Measurements from ENCODE around the gene RCBTB1. TPM values are rescaled to one million over a fixed set of nuclear protein-coding genes. Genes with fewer than 3 reads are reported as not detected.

Gene RCBTB1
- total RNA-seq, 3 donors from 2014 or later (not counting 1 experiment from before 2014, with no cell fraction given), result 19.7 to 28.5 (median 28.4) TPM

DNA sequence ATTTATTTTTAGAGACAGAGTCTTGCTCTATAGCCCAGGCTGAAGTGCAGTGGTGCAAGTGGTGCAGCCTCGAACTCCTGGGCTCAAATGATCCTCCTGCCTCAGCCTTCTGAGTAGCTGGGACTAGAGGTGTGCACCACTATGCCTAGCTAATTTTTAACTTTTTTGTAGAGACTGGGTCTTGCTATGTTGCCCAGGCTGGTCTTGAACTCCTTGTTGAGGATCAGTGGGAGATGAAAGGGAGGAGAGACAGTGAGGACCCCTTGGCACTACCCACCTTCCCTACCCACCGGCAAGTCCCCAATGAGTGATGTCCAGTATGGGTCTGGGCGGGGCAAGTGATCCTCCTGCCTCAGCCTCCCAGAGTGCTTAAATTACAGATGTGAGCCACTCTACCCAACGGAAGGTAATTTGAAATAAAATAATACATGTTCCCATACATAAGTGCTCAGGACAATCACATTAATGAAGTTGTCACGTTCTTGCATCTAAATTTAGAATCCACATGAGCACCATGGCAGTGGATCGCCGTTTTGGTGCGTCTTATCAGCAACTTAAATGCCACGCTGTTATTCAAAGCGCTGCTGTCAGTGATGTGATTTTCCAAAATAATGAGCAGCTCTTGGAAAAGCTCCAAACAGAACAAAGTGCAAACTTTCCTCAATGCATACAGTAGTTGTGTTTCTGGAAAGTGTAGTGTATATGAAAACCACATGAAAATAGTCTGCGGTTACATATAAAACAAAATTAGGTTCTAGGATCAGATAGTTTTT, 37.0 kb upstream of the RCBTB1 start:
- Mint-ChIP-seq H3K4me3 (no peak overlapping the region), H3K27ac (no peak overlapping the region), H3K27me3 (ENCODE audit: low read depth in 2 of 2) (no peaks in the 10 kb centered on the region), H3K4me1 (peaks cover 0 to 5% of the 10 kb centered on the region in 2 donors), H3K36me3 (no peaks in the 10 kb centered on the region), H3K9me3 (no peaks in the 10 kb centered on the region)
- TF ChIP-seq, protein P1, sequence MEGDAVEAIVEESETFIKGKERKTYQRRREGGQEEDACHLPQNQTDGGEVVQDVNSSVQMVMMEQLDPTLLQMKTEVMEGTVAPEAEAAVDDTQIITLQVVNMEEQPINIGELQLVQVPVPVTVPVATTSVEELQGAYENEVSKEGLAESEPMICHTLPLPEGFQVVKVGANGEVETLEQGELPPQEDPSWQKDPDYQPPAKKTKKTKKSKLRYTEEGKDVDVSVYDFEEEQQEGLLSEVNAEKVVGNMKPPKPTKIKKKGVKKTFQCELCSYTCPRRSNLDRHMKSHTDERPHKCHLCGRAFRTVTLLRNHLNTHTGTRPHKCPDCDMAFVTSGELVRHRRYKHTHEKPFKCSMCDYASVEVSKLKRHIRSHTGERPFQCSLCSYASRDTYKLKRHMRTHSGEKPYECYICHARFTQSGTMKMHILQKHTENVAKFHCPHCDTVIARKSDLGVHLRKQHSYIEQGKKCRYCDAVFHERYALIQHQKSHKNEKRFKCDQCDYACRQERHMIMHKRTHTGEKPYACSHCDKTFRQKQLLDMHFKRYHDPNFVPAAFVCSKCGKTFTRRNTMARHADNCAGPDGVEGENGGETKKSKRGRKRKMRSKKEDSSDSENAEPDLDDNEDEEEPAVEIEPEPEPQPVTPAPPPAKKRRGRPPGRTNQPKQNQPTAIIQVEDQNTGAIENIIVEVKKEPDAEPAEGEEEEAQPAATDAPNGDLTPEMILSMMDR (IDR thresholded peaks at IDR 0.05), result no peak
- no peak for ATAC-seq
- Histone ChIP-seq H3K27me3 (ENCODE audit: control insufficient read depth, insufficient read depth, low read length) (no peaks in the 10 kb centered on the region), H3K9me3 (ENCODE audit: control insufficient read depth, insufficient read depth, low read length) (no peaks in the 10 kb centered on the region), H3K4me1 (ENCODE audit: control insufficient read depth, insufficient read depth, low read length) (no peaks in the 10 kb centered on the region), H3K4me3 (ENCODE audit: low read length) (no peak overlapping the region), H3K27ac (ENCODE audit: low read length) (no peak overlapping the region), H3K36me3 (ENCODE audit: control insufficient read depth, insufficient read depth, low read length) (no peaks in the 10 kb centered on the region)
- WGBS (ENCODE audit: insufficient coverage), result 89% methylated on average over 10 of the region's 11 CpGs
- intact Hi-C loops (cut with micrococcal nuclease), result no loop called here
- DNase-seq, result no peak

DNA sequence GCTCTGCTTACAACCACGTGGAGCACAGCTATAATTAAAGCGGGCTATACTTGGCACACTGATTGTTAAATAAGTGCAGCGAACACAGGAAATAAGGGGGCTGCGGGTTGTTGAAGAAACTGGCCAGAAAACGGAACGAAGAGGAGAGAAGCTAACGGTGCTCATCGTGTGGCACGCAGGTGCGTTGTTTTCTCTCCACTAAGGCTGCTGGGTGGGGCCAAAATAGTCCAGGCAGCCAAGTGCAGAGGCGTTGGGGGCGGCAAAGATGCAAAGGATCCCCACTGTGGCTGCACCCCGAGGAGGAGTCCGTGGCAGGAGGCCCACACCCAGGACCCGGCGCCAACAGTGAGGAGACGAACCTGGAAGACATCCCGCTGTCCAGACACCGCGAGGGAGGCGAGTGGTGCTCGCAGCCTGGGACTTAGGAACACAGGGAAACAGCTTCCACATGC, 34.8 kb upstream of the RCBTB1 start:
- H3K36me3 Mint-ChIP-seq, result no peaks in the 10 kb centered on the region
- no peaks in the 10 kb centered on the region for H3K36me3 ChIP-seq (ENCODE audit: control insufficient read depth, insufficient read depth, low read length)
- H3K27ac ChIP-seq (ENCODE audit: low read length), result no peak overlapping the region
- H3K4me1 Mint-ChIP-seq, result peaks cover 0 to 5% of the 10 kb centered on the region in 2 donors
- no peak for DNase-seq
- H3K4me1 ChIP-seq (ENCODE audit: control insufficient read depth, insufficient read depth, low read length), result no peaks in the 10 kb centered on the region
- no peak overlapping the region for H3K27ac Mint-ChIP-seq
- H3K27me3 ChIP-seq (ENCODE audit: control insufficient read depth, insufficient read depth, low read length), result no peaks in the 10 kb centered on the region
- no peaks in the 10 kb centered on the region for H3K27me3 Mint-ChIP-seq (ENCODE audit: low read depth in 2 of 2)
- no peak for ATAC-seq
- H3K4me3 Mint-ChIP-seq, result peak overlapping the region; percentile 6
- TF ChIP-seq, protein P1 (IDR thresholded peaks at IDR 0.05), result no peak
- 58% methylated on average over 22 of the region's 22 CpGs for WGBS (ENCODE audit: insufficient coverage)
- H3K4me3 ChIP-seq (ENCODE audit: low read length), result no peak overlapping the region
- no peaks in the 10 kb centered on the region for H3K9me3 Mint-ChIP-seq
- H3K9me3 ChIP-seq (ENCODE audit: control insufficient read depth, insufficient read depth, low read length), result no peaks in the 10 kb centered on the region
- intact Hi-C loops (cut with micrococcal nuclease), result no loop called here

DNA sequence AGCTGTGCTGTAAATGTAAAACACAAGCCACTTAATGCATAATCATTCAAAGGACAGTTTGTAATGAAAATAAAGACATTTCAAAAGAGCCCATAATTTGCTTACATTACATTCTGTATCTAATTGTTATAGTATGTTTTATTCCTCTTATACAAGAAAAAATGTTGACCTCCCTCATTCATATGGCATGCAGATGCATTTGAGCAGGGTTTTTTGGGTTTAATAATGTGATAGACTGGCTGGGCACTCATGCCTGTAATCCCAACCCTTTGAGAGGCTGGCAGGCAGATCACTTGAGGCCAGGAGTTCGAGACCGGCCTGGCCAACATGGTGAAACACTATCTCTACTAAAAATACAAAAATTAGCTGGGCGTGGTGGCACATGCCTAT, 31.3 kb upstream of the RCBTB1 start:
- intact Hi-C loops (cut with micrococcal nuclease), result no loop called here
- TF ChIP-seq, protein P1 (IDR thresholded peaks at IDR 0.05), result no peak
- Histone ChIP-seq H3K4me3 (ENCODE audit: low read length) (no peak overlapping the region), H3K27ac (ENCODE audit: low read length) (no peak overlapping the region), H3K4me1 (ENCODE audit: control insufficient read depth, insufficient read depth, low read length) (no peaks in the 10 kb centered on the region), H3K9me3 (ENCODE audit: control insufficient read depth, insufficient read depth, low read length) (no peaks in the 10 kb centered on the region), H3K27me3 (ENCODE audit: control insufficient read depth, insufficient read depth, low read length) (no peaks in the 10 kb centered on the region), H3K36me3 (ENCODE audit: control insufficient read depth, insufficient read depth, low read length) (no peaks in the 10 kb centered on the region)
- H3K4me1 Mint-ChIP-seq, result peaks cover 0 to 5% of the 10 kb centered on the region in 2 donors
- no peak for ATAC-seq
- 100% methylated on average over 3 of the region's 3 CpGs for WGBS (ENCODE audit: insufficient coverage)
- H3K27ac Mint-ChIP-seq, result no peak overlapping the region
- DNase-seq, result no peak
- H3K27me3 Mint-ChIP-seq (ENCODE audit: low read depth in 2 of 2), result no peaks in the 10 kb centered on the region
- H3K9me3 Mint-ChIP-seq, result no peaks in the 10 kb centered on the region
- H3K4me3 Mint-ChIP-seq, result no peak overlapping the region
- H3K36me3 Mint-ChIP-seq, result no peaks in the 10 kb centered on the region

All from natural killer cell (primary cell).